ENCODE results near the gene EPSTI1. TPM values are rescaled to one million over a fixed set of nuclear protein-coding genes. Genes with fewer than 3 reads are reported as not detected.

Gene EPSTI1
- total and polyA plus RNA-seq, 4 donors, result 3.7 to 20.1 (median 15.2) TPM

- no peak for TF ChIP-seq CTCF (IDR thresholded peaks at IDR 0.05; ENCODE audit: control extremely low read depth, extremely low read depth)
- no peak overlapping the region for H3K9ac ChIP-seq (ENCODE audit: insufficient read depth in 1 of 2, low read length in 2 of 2)
- no peaks in the 10 kb centered on the region for H3K9me3 ChIP-seq (ENCODE audit: control insufficient read depth in 4 of 4, insufficient read depth in 3 of 4, low read length in 3 of 4)
- H3K4me3 ChIP-seq, result no peak overlapping the region
- no peaks in the 10 kb centered on the region for H3K27me3 ChIP-seq (ENCODE audit: control insufficient read depth in 3 of 3, insufficient read depth in 3 of 3, low read length in 2 of 3)
- peaks cover 0 to 37% (median 0%) of the 10 kb centered on the region in 5 donors for H3K4me1 ChIP-seq (ENCODE audit: control insufficient read depth in 5 of 5, insufficient read depth in 5 of 5, low read length in 5 of 5)
- no peak for ATAC-seq (ENCODE audit: insufficient read depth, low FRiP score)
- no peaks in the 10 kb centered on the region for H3K36me3 ChIP-seq (ENCODE audit: control insufficient read depth in 4 of 4, insufficient read depth in 4 of 4, low read length in 4 of 4)
- H3K27ac ChIP-seq (ENCODE audit: low read depth in 1 of 2, low read length in 1 of 2), result no peak overlapping the region
- DNase-seq, result peak in 1 of 3 donors; percentile 27
- 93% methylated on average over 2 of the region's 2 CpGs for WGBS, 2 donors
These were observed 117.8 kb downstream of the EPSTI1 start for GRCh38 chr13:42874221-42874620.

- 81 to 88% methylated on average over 8 of the region's 8 CpGs for WGBS, 2 donors
- H3K4me1 ChIP-seq (ENCODE audit: control insufficient read depth in 5 of 5, insufficient read depth in 5 of 5, low read length in 5 of 5), result peaks cover 0 to 37% (median 0%) of the 10 kb centered on the region in 5 donors
- no peak for TF ChIP-seq CTCF (IDR thresholded peaks at IDR 0.05; ENCODE audit: control extremely low read depth, extremely low read depth)
- DNase-seq (no peak), ATAC-seq (ENCODE audit: insufficient read depth, low FRiP score) (no peak)
- H3K36me3 ChIP-seq (ENCODE audit: control insufficient read depth in 4 of 4, insufficient read depth in 4 of 4, low read length in 4 of 4), result no peaks in the 10 kb centered on the region
- no peaks in the 10 kb centered on the region for H3K9me3 ChIP-seq (ENCODE audit: control insufficient read depth in 4 of 4, insufficient read depth in 3 of 4, low read length in 3 of 4)
- H3K27ac ChIP-seq (ENCODE audit: low read depth in 1 of 2, low read length in 1 of 2), result no peak overlapping the region
- H3K27me3 ChIP-seq (ENCODE audit: control insufficient read depth in 3 of 3, insufficient read depth in 3 of 3, low read length in 2 of 3), result no peaks in the 10 kb centered on the region
- H3K9ac ChIP-seq (ENCODE audit: insufficient read depth in 1 of 2, low read length in 2 of 2), result no peak overlapping the region
- no peak overlapping the region for H3K4me3 ChIP-seq
These were observed 119.0 kb downstream of the EPSTI1 start for GRCh38 chr13:42873081-42873480.

- no peak for DNase-seq
- TF ChIP-seq CTCF (IDR thresholded peaks at IDR 0.05; ENCODE audit: control extremely low read depth, extremely low read depth), result no peak
- no peaks in the 10 kb centered on the region for H3K36me3 ChIP-seq (ENCODE audit: control insufficient read depth in 4 of 4, insufficient read depth in 4 of 4, low read length in 4 of 4)
- H3K4me3 ChIP-seq, result no peak overlapping the region
- no peaks in the 10 kb centered on the region for H3K27me3 ChIP-seq (ENCODE audit: control insufficient read depth in 3 of 3, insufficient read depth in 3 of 3, low read length in 2 of 3)
- H3K4me1 ChIP-seq (ENCODE audit: control insufficient read depth in 5 of 5, insufficient read depth in 5 of 5, low read length in 5 of 5), result peaks cover 0 to 10% (median 0%) of the 10 kb centered on the region in 5 donors
- WGBS, 2 donors, result 73 to 85% methylated on average over 4 of the region's 4 CpGs
- H3K9ac ChIP-seq (ENCODE audit: insufficient read depth in 1 of 2, low read length in 2 of 2), result no peak overlapping the region
- H3K27ac ChIP-seq (ENCODE audit: low read depth in 1 of 2, low read length in 1 of 2), result no peak overlapping the region
- no peak for ATAC-seq (ENCODE audit: insufficient read depth, low FRiP score)
- H3K9me3 ChIP-seq (ENCODE audit: control insufficient read depth in 4 of 4, insufficient read depth in 3 of 4, low read length in 3 of 4), result no peaks in the 10 kb centered on the region
These were observed 124.8 kb downstream of the EPSTI1 start for GRCh38 chr13:42867232-42867631.

GRCh38 chr13:42865768-42866102 lies 126.3 kb downstream of the EPSTI1 start:
- Histone ChIP-seq H3K36me3 (ENCODE audit: control insufficient read depth in 4 of 4, insufficient read depth in 4 of 4, low read length in 4 of 4) (no peaks in the 10 kb centered on the region), H3K27ac (ENCODE audit: low read depth in 1 of 2, low read length in 1 of 2) (no peak overlapping the region), H3K27me3 (ENCODE audit: control insufficient read depth in 3 of 3, insufficient read depth in 3 of 3, low read length in 2 of 3) (no peaks in the 10 kb centered on the region), H3K9ac (ENCODE audit: insufficient read depth in 1 of 2, low read length in 2 of 2) (peak overlapping the region in 1 of 2 donors; percentile 65), H3K4me1 (ENCODE audit: control insufficient read depth in 5 of 5, insufficient read depth in 5 of 5, low read length in 5 of 5) (peaks cover 0 to 10% (median 0%) of the 10 kb centered on the region in 5 donors), H3K9me3 (ENCODE audit: control insufficient read depth in 4 of 4, insufficient read depth in 3 of 4, low read length in 3 of 4) (no peaks in the 10 kb centered on the region), H3K4me3 (no peak overlapping the region)
- ATAC-seq (ENCODE audit: insufficient read depth, low FRiP score) (no peak), DNase-seq (peak in 2 of 3 donors; percentile 49 to 74)
- TF ChIP-seq CTCF (IDR thresholded peaks at IDR 0.05; ENCODE audit: control extremely low read depth, extremely low read depth), result no peak
- WGBS, 2 donors, result 67 to 83% methylated on average over 2 of the region's 2 CpGs

Measured in lung (tissue), 12 donors.